NCI-H2107 treated with DMSO at 0.1 percent for 48 hours (cell line): ENCODE results near the gene PHF5A.
"Not testable (repeated sequence)": the region's sequence is repeated elsewhere in the genome, so short reads cannot be mapped to it uniquely, and the experiment has no call there.

Experiments used
- DNase-seq: peaks from one replicate; lab custom pipeline; 2025; ENCODE audit not compliant: unreplicated experiment; lab: John Stamatoyannopoulos, UW

The PHF5A gene

GRCh38 chr22:41447435-41448188, 20.9 kb downstream of the PHF5A start:
- peak; percentile 22 for DNase-seq

DNA sequence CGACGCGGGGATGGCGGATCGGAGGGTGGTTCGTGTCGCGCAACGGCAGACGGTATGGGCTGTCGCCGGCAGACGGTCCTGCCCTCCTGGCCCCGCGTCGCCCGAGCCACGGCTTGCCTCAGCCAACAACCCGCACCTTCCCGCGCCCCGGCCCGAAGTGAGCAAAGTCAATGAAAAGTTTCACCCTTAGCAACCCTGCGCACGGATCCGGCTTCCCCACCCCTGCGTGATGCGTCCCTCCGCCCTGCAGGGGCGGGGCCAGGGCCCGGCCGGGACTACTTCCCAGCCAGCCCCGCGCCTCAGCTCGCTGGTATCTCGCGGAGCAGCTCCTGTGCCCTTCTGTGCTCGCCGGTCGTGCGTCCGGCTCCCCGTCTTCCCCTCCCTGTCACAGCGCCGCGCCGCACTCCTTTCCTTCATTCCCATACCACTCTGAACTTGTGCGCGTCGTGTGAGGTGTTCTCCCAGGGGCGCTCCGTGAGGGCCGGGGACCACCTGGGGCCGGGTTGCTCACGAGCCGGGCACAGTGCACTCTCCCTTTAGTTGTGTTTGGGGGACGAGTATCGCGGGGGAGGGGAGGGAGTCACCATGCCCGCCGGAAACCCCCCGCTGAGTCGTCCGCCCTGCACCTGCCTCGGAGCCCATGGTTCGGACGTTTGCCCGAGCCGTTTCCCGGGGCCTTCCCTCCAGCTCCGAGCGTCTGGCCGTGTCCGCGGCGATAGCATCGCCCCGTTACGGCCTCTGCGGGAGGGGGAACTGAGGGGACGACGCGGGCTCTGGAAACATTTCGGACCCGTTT, 21.7 kb downstream of the PHF5A start, which contains the start of gene TOB2:
TOB2 (minus strand) TSS at position 163 of the 796 bp plus-strand sequence. CDS start 9,456 bp downstream, outside the sequence.
- peak; percentile 56 for DNase-seq

- DNase-seq: no peak
These were observed 22.4 kb downstream of the PHF5A start for GRCh38 chr22:41446057-41446501.

DNA sequence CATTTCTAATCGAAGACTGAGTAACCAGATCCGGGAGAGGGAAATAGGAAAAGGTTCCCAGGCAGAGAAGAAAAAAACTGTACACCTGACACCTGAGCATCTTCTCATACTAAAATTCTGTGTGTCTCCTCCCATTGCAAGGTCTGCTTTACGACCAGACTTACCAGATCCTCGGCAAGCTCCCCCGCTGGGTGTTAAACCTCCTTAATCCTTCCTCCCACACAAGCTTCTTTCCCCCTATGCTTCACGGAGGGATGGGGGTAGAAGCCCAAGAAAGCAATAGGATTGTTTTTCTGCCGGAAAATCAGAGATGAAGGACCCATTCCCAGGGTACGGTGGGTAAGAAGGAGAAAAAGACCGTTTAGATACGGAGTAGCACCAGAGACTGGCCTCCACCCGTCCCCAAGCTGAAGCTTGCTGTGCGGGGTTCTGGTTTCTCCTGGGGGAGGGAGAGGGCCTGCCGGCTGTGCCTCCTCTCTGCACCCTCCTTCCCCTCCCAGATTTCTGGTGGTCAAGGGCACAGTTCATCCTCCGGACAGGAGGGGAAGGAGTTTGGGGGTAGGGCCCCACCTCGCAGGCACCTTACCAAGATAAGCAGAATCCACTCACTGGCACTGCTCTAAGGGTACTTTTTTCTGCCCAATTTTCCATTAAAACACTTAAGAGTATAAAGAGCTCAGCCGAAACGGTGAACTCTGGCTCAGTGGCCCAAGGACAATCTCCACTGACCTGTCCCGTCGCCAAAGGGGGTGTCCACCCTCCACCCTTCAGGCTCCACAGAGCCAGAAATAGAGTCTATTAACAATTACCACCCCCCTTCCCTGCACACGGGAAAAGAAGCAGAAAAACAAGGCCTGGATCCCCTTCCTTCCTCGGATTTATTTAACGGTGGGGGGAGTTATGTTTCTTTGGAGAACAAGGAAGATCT, 23.1 kb downstream of the PHF5A start:
- DNase-seq: peak; percentile 73

GRCh38 chr22:41444360-41445128, 23.9 kb downstream of the PHF5A start:
- DNase-seq: peak; percentile 84

DNA sequence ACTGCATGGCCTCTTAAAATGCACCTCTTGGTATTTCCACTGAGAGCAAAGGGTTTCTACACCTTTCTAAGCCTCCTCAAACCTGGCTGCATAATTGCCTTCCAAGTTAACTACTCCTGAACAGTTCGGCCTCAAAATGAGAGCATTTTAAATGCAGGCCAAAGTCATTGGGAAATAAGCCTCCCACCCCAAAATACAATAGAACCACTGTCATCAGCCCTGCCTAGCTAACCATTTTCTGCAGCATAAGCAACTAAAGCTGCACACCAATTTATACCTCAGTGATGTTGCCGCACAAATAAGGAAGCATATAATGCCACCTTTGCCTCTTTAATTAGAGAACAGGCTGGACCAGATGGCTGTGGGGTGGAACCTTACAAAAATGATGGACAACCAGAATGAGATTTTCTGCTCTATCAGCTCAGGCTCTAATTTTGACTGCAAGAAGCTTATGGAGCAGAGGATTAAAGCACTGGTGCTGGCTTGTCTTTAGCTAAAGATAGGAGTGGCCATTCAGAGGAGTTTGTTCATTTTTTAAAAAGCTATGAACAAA, 26.2 kb downstream of the PHF5A start:
- DNase-seq: no peak

DNA sequence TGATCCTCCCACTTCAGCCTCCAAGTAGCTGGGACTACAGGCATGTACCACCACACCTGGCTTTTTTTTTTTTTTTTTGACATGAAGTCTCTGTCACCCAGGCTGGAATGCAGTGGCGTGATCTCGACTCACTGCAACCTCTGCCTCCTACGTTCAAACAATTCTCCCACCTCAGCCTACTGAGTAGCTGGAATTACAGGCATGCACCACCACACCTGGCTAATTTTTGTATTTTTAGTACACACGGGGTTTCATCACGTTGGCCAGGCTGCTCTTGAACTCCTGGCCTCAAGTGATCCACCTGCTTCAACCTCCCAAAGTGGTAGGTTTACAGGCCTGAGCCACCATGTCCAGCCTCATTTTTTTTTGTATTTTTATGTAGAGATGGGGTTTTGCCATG, 28.0 kb downstream of the PHF5A start:
- DNase-seq: not testable (repeated sequence)

GRCh38 chr22:41437198-41437597, 31.3 kb downstream of the PHF5A start:
- DNase-seq: no peak

- no peak for DNase-seq
These were observed 32.0 kb downstream of the PHF5A start for GRCh38 chr22:41436322-41437113.

DNA sequence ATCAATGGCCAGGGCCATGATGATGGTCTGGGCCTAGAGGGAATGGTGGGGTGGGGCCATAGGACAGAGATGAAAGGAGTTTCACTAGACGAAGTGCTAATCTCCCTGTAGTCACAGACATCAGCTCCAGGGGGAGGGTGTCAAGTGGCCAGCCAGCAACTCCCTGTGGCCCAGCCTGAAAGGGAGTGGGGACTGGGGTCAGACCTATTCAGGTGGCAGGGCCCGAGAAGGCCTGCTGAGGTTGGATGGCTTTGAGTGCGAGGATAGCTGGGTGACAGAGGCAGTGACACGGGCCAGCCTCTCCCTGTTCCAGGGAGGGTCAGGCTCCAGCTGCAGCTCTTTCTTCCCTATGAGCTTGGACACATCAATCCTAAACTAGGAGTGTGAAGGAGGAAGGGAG, 32.9 kb downstream of the PHF5A start:
- DNase-seq: no peak

GRCh38 chr22:41434361-41435003, 34.0 kb downstream of the PHF5A start:
- not testable (repeated sequence) for DNase-seq

DNA sequence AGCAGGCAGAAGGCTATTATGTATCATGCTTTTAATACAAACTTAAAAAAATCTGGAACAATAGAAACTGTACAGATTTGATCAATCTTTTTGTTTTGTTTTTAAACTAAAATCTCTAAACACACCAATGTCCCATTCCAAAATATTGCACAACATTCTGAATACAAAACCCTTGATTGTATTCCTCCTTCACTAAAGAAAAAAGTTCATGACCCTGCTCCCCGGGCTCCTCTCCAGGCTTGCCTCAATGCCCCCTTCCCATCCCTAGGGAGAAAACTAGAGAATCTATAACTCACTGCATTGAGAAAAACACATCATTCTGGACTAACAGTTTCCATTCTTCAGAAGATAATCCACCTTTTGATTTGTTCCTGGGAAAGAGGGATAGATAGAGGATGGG, 35.0 kb downstream of the PHF5A start:
- not testable (repeated sequence) for DNase-seq

- DNase-seq: no peak
These were observed 36.8 kb downstream of the PHF5A start for GRCh38 chr22:41431656-41432055.

DNA sequence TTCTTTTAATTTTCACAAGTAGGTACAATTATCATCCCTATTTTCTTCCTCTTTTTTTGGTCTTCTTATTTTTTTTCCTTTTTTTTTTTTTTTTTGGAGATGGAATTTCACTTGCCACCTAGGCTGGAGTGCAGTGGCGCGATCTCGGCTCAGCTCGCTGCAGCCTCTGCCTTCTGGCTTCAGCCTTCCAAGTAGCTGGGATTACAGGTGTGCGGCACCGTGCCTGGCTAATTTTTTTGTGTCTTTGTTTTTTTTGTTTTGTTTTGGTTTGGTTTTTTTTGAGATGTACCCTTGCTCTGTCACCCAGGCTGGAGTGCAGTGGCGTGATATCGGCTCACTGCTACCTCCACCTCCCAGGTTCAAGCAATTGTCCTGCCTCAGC, 38.5 kb downstream of the PHF5A start:
- DNase-seq: no peak

DNA sequence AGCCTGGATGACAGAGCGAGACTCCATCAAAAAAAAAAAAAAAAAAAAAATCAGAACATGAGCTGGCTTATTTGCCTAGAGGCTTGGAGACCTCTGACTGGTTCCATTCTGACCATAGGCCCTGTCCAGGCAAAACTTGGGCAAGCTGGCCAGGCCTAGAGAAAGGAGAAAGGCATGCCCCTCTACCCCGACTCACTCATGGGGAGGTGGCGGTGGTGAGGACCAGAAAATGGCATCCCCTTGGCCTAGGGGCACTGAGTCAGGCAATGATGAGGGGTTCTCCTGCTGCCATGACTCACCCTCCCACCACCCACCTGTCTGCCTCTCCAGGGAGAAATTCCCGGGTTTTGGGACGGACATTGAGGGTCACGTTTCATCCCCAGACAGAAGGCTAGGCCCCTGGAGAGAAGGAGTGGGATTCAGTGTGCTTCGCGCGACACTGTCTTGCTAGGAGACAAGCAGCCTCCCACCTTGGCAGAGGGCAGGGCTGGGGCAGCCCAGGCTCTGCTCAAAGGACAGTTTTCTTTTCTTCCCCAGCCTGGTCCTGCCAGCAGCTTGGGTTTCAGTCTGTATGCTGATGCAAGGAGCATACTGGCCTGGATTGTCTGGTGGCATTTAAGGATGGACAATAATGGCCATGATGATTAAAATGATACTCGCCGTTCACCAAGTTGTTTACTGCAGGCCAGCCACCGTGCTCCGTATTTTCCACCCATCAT, 39.1 kb downstream of the PHF5A start:
- no peak for DNase-seq

DNA sequence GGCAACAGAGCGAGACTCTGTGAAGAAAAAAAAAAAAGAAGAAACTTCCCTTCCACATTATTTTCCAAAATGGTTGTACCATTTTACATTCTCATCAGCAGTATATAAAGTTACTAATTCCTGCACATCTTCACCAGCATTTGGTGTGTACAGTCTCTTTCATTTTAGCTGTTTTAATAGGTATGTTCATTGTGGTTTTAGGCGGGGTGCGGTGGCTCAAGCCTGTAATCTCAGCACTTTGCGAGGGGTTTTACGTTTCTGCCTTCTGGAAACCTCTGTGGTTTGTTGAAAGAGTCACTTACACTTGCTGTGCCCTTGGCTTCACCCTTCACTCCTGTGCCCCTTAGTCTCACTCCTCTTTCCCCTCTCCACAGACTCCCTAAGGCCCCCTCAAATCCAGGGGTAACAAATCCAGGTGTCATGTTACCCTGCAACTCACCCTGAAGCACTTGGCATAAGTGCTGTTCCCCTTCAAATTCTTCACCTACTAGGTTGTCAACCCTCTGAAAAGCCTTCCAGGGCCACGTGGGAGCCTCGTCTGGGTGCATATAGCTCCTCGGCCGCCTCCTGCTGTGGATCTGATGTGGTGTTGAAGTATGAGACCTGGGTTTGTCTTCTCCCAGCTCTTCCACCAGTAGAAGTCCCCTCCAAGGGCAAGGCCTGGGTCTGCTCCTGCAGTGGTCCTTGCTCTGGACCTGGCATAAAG, 42.7 kb downstream of the PHF5A start:
- DNase-seq: peak; percentile 67

- DNase-seq: no peak
These were observed 49.8 kb downstream of the PHF5A start for GRCh38 chr22:41418717-41419116.
